CD4-positive, alpha-beta T cell treated with Interleukin-15 for 4 hours (primary cell): Measurements from ENCODE around the gene RASA3.
"Not testable (repeated sequence)": the region's sequence is repeated elsewhere in the genome, so short reads cannot be mapped to it uniquely, and the experiment has no call there.

Experiments
- DNase-seq: peaks from one replicate; pipeline ENCODE4 v3.0.0-alpha.2; 2020; ENCODE audit warnings: low spot score

Gene RASA3

GRCh38 chr13:114155926-114156883 is 23.8 kb upstream of the RASA3 start:
- no peak for DNase-seq

GRCh38 chr13:114155320-114155719 is 22.9 kb upstream of the RASA3 start:
- no peak for DNase-seq

GRCh38 chr13:114154476-114154875 is 22.1 kb upstream of the RASA3 start:
- no peak for DNase-seq

GRCh38 chr13:114153485-114154080 is 21.2 kb upstream of the RASA3 start:
- DNase-seq, result no peak

GRCh38 chr13:114152831-114153371 is 20.5 kb upstream of the RASA3 start:
- DNase-seq, result no peak

- no peak for DNase-seq
Measured at GRCh38 chr13:114152285-114152645, 19.8 kb upstream of the RASA3 start.

GRCh38 chr13:114151565-114152284 is 19.3 kb upstream of the RASA3 start:
- DNase-seq, result peak; percentile 71

GRCh38 chr13:114151031-114151430 is 18.6 kb upstream of the RASA3 start:
- DNase-seq, result no peak

GRCh38 chr13:114149774-114150740 is 17.6 kb upstream of the RASA3 start:
- DNase-seq, result no peak

- not testable (repeated sequence) for DNase-seq
Measured at GRCh38 chr13:114148886-114149285, 16.5 kb upstream of the RASA3 start.

GRCh38 chr13:114148521-114148855 is 16.1 kb upstream of the RASA3 start:
- DNase-seq, result peak; percentile 93

GRCh38 chr13:114147803-114148520 is 15.5 kb upstream of the RASA3 start:
- no peak for DNase-seq

- no peak for DNase-seq
Measured at GRCh38 chr13:114146629-114147028, 14.2 kb upstream of the RASA3 start.

GRCh38 chr13:114146173-114146572 is 13.8 kb upstream of the RASA3 start:
- DNase-seq, result no peak

- DNase-seq, result no peak
Measured at GRCh38 chr13:114145722-114146121, 13.3 kb upstream of the RASA3 start.

- no peak for DNase-seq
Measured at GRCh38 chr13:114145256-114145655, 12.8 kb upstream of the RASA3 start.

GRCh38 chr13:114144606-114145244 is 12.3 kb upstream of the RASA3 start:
- DNase-seq, result no peak

- DNase-seq, result peak; percentile 50
Measured at GRCh38 chr13:114143806-114144605, 11.6 kb upstream of the RASA3 start.
